PC-3 (cell line): ENCODE measurements around the gene FAM135A. TPM values are rescaled to one million over a fixed set of nuclear protein-coding genes. Genes with fewer than 3 reads are reported as not detected.

ENCODE experiments used
- ATAC-seq: fragments of 200-7000 bp; cut with Tn5 transposase; 2 replicates; pipeline ENCODE4 v1.9.1; 2020; ENCODE audit warnings: mild to moderate bottlenecking, moderate library complexity
- BruUV-seq: library from RNA; stranded (reverse); fragments of 400-500 nt; replicated peaks from 2 replicates; lab custom pipeline; 2021; lab: Mats Ljungman, UMichigan
- CTCF ChIA-PET: fragments of 300-600 bp; sonication (Branson Sonifier 250); formaldehyde crosslinking; loops from one replicate; lab custom pipeline; 2022; ENCODE audit warnings: antibody characterized with exemption; lab: Charles Lee
- POLR2A ChIA-PET: fragments of 300-600 bp; sonication (Branson Sonifier 250); formaldehyde crosslinking; loops from one replicate; lab custom pipeline; 2022; ENCODE audit warnings: antibody characterized with exemption; ENCODE audit not compliant: unreplicated experiment; lab: Charles Lee
- DNase-seq: peaks from one replicate; pipeline ENCODE4 v3.0.0-alpha.2; 2015
- H2AFZ ChIP-seq: fragments of 300-600 bp; sonication (generic); 2 replicates; pipeline ENCODE4 v1.6.0; 2016; ENCODE audit warnings: antibody characterized with exemption, low read length
- H3F3A ChIP-seq: fragments of 300-600 bp; sonication (generic); one replicate; pipeline ENCODE4 v1.6.0; 2017; ENCODE audit warnings: antibody characterized with exemption, low read length, control low read depth, mild to moderate bottlenecking; ENCODE audit not compliant: unreplicated experiment
- H3K27ac ChIP-seq: fragments of 300-600 bp; sonication (generic); 2 replicates; pipeline ENCODE4 v1.5.1; 2016; ENCODE audit warnings: mild to moderate bottlenecking, low read length
- H3K27me3 ChIP-seq: fragments of 300-600 bp; sonication (generic); 2 replicates; pipeline ENCODE4 v1.6.1; 2016; ENCODE audit warnings: low read length, mixed read lengths
- H3K36me3 ChIP-seq: fragments of 300-600 bp; sonication (generic); 2 replicates; pipeline ENCODE4 v1.6.1; 2016; ENCODE audit warnings: low read depth, mixed run types, low read length, mixed read lengths
- H3K4me1 ChIP-seq: fragments of 300-600 bp; sonication (generic); 2 replicates; pipeline ENCODE4 v1.5.1; 2016; ENCODE audit warnings: low read length; ENCODE audit not compliant: insufficient read depth
- H3K4me2 ChIP-seq: fragments of 300-600 bp; sonication (generic); 2 replicates; pipeline ENCODE4 v1.6.0; 2016; ENCODE audit warnings: low read length
- H3K4me3 ChIP-seq: fragments of 300-600 bp; sonication (generic); 2 replicates; pipeline ENCODE4 v1.5.1; 2016; ENCODE audit warnings: mild to moderate bottlenecking, low read length, mixed read lengths
- H3K79me2 ChIP-seq: fragments of 300-600 bp; sonication (generic); 2 replicates; pipeline ENCODE4 v1.6.1; 2017; ENCODE audit warnings: low read length, mixed read lengths
- H3K9ac ChIP-seq: fragments of 300-600 bp; sonication (generic); 2 replicates; pipeline ENCODE4 v1.6.0; 2016; ENCODE audit warnings: mild to moderate bottlenecking, low read length
- H3K9me2 ChIP-seq: fragments of 300-600 bp; sonication (generic); replicated peaks from 2 replicates; pipeline ENCODE4 v1.6.1; 2016; ENCODE audit warnings: mixed run types, low read length, mixed read lengths
- H3K9me3 ChIP-seq: fragments of 300-600 bp; sonication (generic); 2 replicates; pipeline ENCODE4 v1.6.1; 2016; ENCODE audit warnings: low read length, mixed read lengths
- H4K20me1 ChIP-seq: fragments of 300-600 bp; sonication (generic); 2 replicates; pipeline ENCODE4 v1.6.1; 2016; ENCODE audit warnings: low read length, mixed read lengths
- CTCF ChIP-seq: fragments of 300-600 bp; sonication (generic); conservative IDR thresholded peaks from 2 replicates; pipeline ENCODE4 v1.5.1; 2017; ENCODE audit warnings: antibody characterized with exemption, low read depth, mild to moderate bottlenecking, low read length
- EZH2 ChIP-seq: fragments of 300-600 bp; sonication (generic); IDR thresholded peaks from one replicate; pipeline ENCODE4 v1.6.1; 2017; ENCODE audit warnings: antibody characterized with exemption, mild to moderate bottlenecking, low read length; ENCODE audit not compliant: unreplicated experiment
- EZH2phosphoT487 ChIP-seq: fragments of 300-600 bp; sonication (generic); IDR thresholded peaks from 2 replicates; pipeline ENCODE4 v1.6.1; 2018; ENCODE audit warnings: mild to moderate bottlenecking, antibody characterized with exemption, low read length, borderline replicate concordance
- intact Hi-C: fragments of 100-400 bp; cut with micrococcal nuclease; formaldehyde crosslinking; loops from 2 replicates; pipeline ENCODE4 v1.9.0; 2023
- total RNA-seq: library from RNA; depleted of rRNA; stranded (reverse); fragments of >200 nt; gene quantifications from 2 replicates; pipeline ENCODE4 v1.2.3, GENCODE V29; 2014

The FAM135A gene
- total RNA-seq, 1 experiment from 2014 or later, result 18.1 TPM

GRCh38 chr6:70592391-70593117 lies 179.2 kb downstream of the FAM135A start:
- no peak overlapping the region for H3K27ac ChIP-seq
- no peak overlapping the region for H2AFZ ChIP-seq
- no peaks in the 10 kb centered on the region for H3K36me3 ChIP-seq
- POLR2A ChIA-PET, result no interaction called here
- no peaks in the 10 kb centered on the region for H3K79me2 ChIP-seq
- intact Hi-C loops, result no loop called here
- DNase-seq (no peak), ATAC-seq (no peak)
- no peak for TF ChIP-seq EZH2
- TF ChIP-seq EZH2phosphoT487, result no peak
- TF ChIP-seq CTCF, result no peak
- no peak overlapping the region for H3K9ac ChIP-seq
- H3K9me3 ChIP-seq, result no peaks in the 10 kb centered on the region
- H3K27me3 ChIP-seq, result no peaks in the 10 kb centered on the region
- H3K9me2 ChIP-seq, result no peaks in the 10 kb centered on the region
- H3K4me3 ChIP-seq, result no peak overlapping the region
- H3F3A ChIP-seq, result no peaks in the 10 kb centered on the region
- no peaks in the 10 kb centered on the region for H3K4me1 ChIP-seq
- CTCF ChIA-PET, result no interaction called here
- no TSS peak for BruUV-seq
- no peak overlapping the region for H3K4me2 ChIP-seq
- H4K20me1 ChIP-seq, result no peaks in the 10 kb centered on the region

GRCh38 chr6:70593118-70593486 lies 179.8 kb downstream of the FAM135A start:
- H3K4me3 ChIP-seq, result no peak overlapping the region
- no peak for TF ChIP-seq EZH2phosphoT487
- TF ChIP-seq CTCF, result no peak
- no peak for TF ChIP-seq EZH2
- no peak overlapping the region for H3K27ac ChIP-seq
- no peak overlapping the region for H3K9ac ChIP-seq
- no peak overlapping the region for H2AFZ ChIP-seq
- ChIA-PET CTCF (no interaction called here), POLR2A (no interaction called here)
- no peaks in the 10 kb centered on the region for H3K27me3 ChIP-seq
- ATAC-seq, result no peak
- BruUV-seq, result no TSS peak
- no peaks in the 10 kb centered on the region for H3K9me3 ChIP-seq
- no peaks in the 10 kb centered on the region for H3K36me3 ChIP-seq
- no peaks in the 10 kb centered on the region for H3K9me2 ChIP-seq
- intact Hi-C loops, result no loop called here
- no peak overlapping the region for H3K4me2 ChIP-seq
- H4K20me1 ChIP-seq, result no peaks in the 10 kb centered on the region
- no peaks in the 10 kb centered on the region for H3K79me2 ChIP-seq
- no peaks in the 10 kb centered on the region for H3F3A ChIP-seq
- no peak for DNase-seq
- no peaks in the 10 kb centered on the region for H3K4me1 ChIP-seq

GRCh38 chr6:70599187-70599586 lies 185.9 kb downstream of the FAM135A start:
- no peak for DNase-seq
- intact Hi-C loops, result no loop called here
- TF ChIP-seq CTCF, result no peak
- no peak for TF ChIP-seq EZH2
- no peak for TF ChIP-seq EZH2phosphoT487
- Histone ChIP-seq H3K9ac (no peak overlapping the region), H3K4me2 (no peak overlapping the region), H3K4me3 (no peak overlapping the region), H3K79me2 (no peaks in the 10 kb centered on the region), H3F3A (no peaks in the 10 kb centered on the region), H4K20me1 (no peaks in the 10 kb centered on the region), H3K27ac (no peak overlapping the region), H3K9me3 (no peaks in the 10 kb centered on the region), H2AFZ (no peak overlapping the region), H3K4me1 (no peaks in the 10 kb centered on the region), H3K9me2 (no peaks in the 10 kb centered on the region), H3K36me3 (no peaks in the 10 kb centered on the region), H3K27me3 (no peaks in the 10 kb centered on the region)
- no peak for ATAC-seq
- BruUV-seq, result no TSS peak
- POLR2A ChIA-PET, result no interaction called here
- CTCF ChIA-PET, result no interaction called here
